Natural killer cell (primary cell): ENCODE results near the gene NSD1. TPM values are rescaled to one million over a fixed set of nuclear protein-coding genes. Genes with fewer than 3 reads are reported as not detected.
A peak's percentile ranks its signal among the peaks of the same experiment; 100 is the strongest.

Source experiments
- ATAC-seq, 3 donors: fragments of 150-1000 bp in 2 of 3; fragments of 200-7000 bp in 1 of 3; cut with Tn5 transposase; 1 replicate in 1 of 3; 2 replicates in 2 of 3; pipeline ENCODE4 v1.10.0; 2021; ENCODE audit warnings: mild to moderate bottlenecking in 2 of 3, moderate library complexity in 2 of 3
- DNase-seq, 2 donors: peaks; one replicate each; pipeline versions ENCODE4 v3.0.0 to v3.0.0-alpha.2; 2013 to 2021; ENCODE audit warnings: mixed read lengths in 1 of 2
- H3K27ac ChIP-seq: one replicate; pipeline ENCODE4 v1.5.1; 2013; ENCODE audit warnings: mild to moderate bottlenecking, low read length
- H3K27me3 ChIP-seq: one replicate; pipeline ENCODE4 v1.6.1; 2013; ENCODE audit warnings: low read length; ENCODE audit not compliant: control insufficient read depth, insufficient read depth
- H3K36me3 ChIP-seq: one replicate; pipeline ENCODE4 v1.6.1; 2013; ENCODE audit warnings: low read length; ENCODE audit not compliant: control insufficient read depth, insufficient read depth
- H3K4me1 ChIP-seq: one replicate; pipeline ENCODE4 v1.6.1; 2013; ENCODE audit warnings: low read length; ENCODE audit not compliant: control insufficient read depth, insufficient read depth
- H3K4me3 ChIP-seq: one replicate; pipeline ENCODE4 v1.5.1; 2013; ENCODE audit warnings: low read length
- H3K9me3 ChIP-seq: one replicate; pipeline ENCODE4 v1.6.1; 2013; ENCODE audit warnings: low read length; ENCODE audit not compliant: control insufficient read depth, insufficient read depth
- H3K27ac Mint-ChIP-seq, 2 donors: one replicate each; pipeline ENCODE4 v1.8.0; 2022; ENCODE audit warnings: mild to moderate bottlenecking in 2 of 2, mixed read lengths in 2 of 2, moderate library complexity in 1 of 2
- H3K27me3 Mint-ChIP-seq, 2 donors: one replicate each; pipeline ENCODE4 v1.8.0; 2022; ENCODE audit warnings: low read depth in 2 of 2, mixed read lengths in 2 of 2
- H3K36me3 Mint-ChIP-seq: one replicate; pipeline ENCODE4 v1.8.0; 2022; ENCODE audit warnings: mixed read lengths
- H3K4me1 Mint-ChIP-seq, 2 donors: one replicate each; pipeline ENCODE4 v1.8.0; 2022; ENCODE audit warnings: mixed read lengths in 2 of 2
- H3K4me3 Mint-ChIP-seq: one replicate; pipeline ENCODE4 v1.8.0; 2022; ENCODE audit warnings: mild to moderate bottlenecking, moderate library complexity, mixed read lengths
- H3K9me3 Mint-ChIP-seq, 2 donors: one replicate each; pipeline ENCODE4 v1.8.0; 2022; ENCODE audit warnings: mixed read lengths in 2 of 2
- CTCF ChIP-seq: fragments of 200-600 bp; IDR thresholded peaks from one replicate; pipeline ENCODE4 v1.8.0; 2022; ENCODE audit warnings: antibody characterized with exemption
- WGBS: methylation state at CpG from one replicate; pipeline ENCODE4 v1.1.7; 2013; ENCODE audit warnings: missing lambda C conversion rate; ENCODE audit not compliant: insufficient coverage; 5-methylcytosine and 5-hydroxymethylcytosine counted together
- intact Hi-C: fragments of 100-400 bp; cut with micrococcal nuclease; formaldehyde crosslinking; loops from one replicate; pipeline ENCODE4 v1.14.2; 2022
- total RNA-seq, 4 donors: library from RNA; stranded (reverse); fragments of 120-200 nt in 1 of 4; gene quantifications; one replicate each; pipeline versions ENCODE4 v1.2.3 to v1.2.4, GENCODE V29; 2013 to 2022

Gene NSD1
- total RNA-seq, 3 donors from 2014 or later (not counting 1 experiment from before 2014, with no cell fraction given), result 117 to 147 (median 143) TPM

DNA sequence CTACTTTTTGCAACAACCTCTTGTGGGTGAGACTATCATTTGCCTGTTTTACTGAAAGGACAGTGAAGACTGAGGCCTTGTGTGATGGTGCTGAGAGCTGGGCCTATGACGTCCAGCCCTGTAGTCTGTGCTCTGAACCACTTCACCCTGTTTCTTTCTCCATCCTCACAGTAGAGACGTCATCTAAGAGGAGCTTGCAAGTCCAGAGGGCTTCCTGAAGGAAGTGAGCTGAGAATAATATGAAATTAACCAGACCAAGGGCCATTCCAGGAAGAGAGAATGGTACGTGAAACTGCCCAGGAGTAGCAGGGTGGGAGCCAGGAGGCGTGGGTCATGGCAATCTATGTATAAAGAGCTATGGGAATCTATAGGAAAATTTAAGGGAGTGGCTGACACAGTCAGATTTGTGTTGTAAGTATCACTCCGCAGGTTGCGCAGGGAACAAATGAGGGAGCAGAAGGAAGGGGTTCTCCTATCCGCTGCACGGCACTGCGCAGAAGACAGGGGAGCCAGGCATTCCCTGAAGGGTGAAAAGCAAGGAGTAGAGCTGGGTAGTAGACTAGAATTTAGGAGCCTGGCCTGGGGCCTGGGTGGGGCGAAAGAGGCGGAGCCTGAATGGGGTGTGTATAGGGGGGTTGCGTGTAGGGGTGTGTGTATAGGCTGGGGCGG is 47.5 kb upstream of the NSD1 start:
- 77% methylated on average over 13 of the region's 13 CpGs for WGBS
- intact Hi-C loops, result no loop called here

GRCh38 chr5:177086654-177087397 is 46.7 kb upstream of the NSD1 start, which contains the start of gene FGFR4:
Gene FGFR4 (plus strand): TSS chr5:177086915. CDS start chr5:177089603, 2,688 bp downstream.
- WGBS, result 2% methylated on average over 56 of the region's 68 CpGs
- ATAC-seq (peak; percentile 84 to 86 (median 86)), DNase-seq (peak; percentile 69 to 82)
- no peaks in the 10 kb centered on the region for H3K9me3 Mint-ChIP-seq
- H3K36me3 ChIP-seq, result no peaks in the 10 kb centered on the region
- H3K27ac Mint-ChIP-seq, result peak within 1 kb of the TSS; percentile 39 to 67
- intact Hi-C loops, result no loop called here
- TF ChIP-seq CTCF, result peak; percentile 79
- peaks cover 5% of the 10 kb centered on the region for H3K27me3 ChIP-seq
- peaks cover 8 to 13% of the 10 kb centered on the region in 2 donors for H3K27me3 Mint-ChIP-seq
- H3K36me3 Mint-ChIP-seq, result no peaks in the 10 kb centered on the region
- no peaks in the 10 kb centered on the region for H3K9me3 ChIP-seq
- H3K4me3 Mint-ChIP-seq, result peak within 1 kb of the TSS; percentile 76
- no peak within 1 kb of the TSS for H3K27ac ChIP-seq
- peaks cover 13 to 15% of the 10 kb centered on the region in 2 donors for H3K4me1 Mint-ChIP-seq
- H3K4me1 ChIP-seq, result peaks cover 9% of the 10 kb centered on the region
- peak within 1 kb of the TSS; percentile 17 for H3K4me3 ChIP-seq

More for the DNA sequence above, 47.5 kb upstream of the NSD1 start:
- H3K9me3 ChIP-seq, result no peaks in the 10 kb centered on the region
- H3K4me1 Mint-ChIP-seq, result peaks cover 13 to 15% of the 10 kb centered on the region in 2 donors
- H3K27me3 Mint-ChIP-seq, result peaks cover 8 to 13% of the 10 kb centered on the region in 2 donors
- peak overlapping the region; percentile 39 to 67 for H3K27ac Mint-ChIP-seq
- ATAC-seq, result no peak
- TF ChIP-seq CTCF, result no peak
- no peaks in the 10 kb centered on the region for H3K9me3 Mint-ChIP-seq
- peak in 1 of 2 donors; percentile 33 for DNase-seq
- H3K27ac ChIP-seq, result no peak overlapping the region
- no peaks in the 10 kb centered on the region for H3K36me3 ChIP-seq
- peaks cover 5% of the 10 kb centered on the region for H3K27me3 ChIP-seq
- no peak overlapping the region for H3K4me3 ChIP-seq
- H3K36me3 Mint-ChIP-seq, result no peaks in the 10 kb centered on the region
- peak overlapping the region; percentile 76 for H3K4me3 Mint-ChIP-seq
- peaks cover 9% of the 10 kb centered on the region for H3K4me1 ChIP-seq

DNA sequence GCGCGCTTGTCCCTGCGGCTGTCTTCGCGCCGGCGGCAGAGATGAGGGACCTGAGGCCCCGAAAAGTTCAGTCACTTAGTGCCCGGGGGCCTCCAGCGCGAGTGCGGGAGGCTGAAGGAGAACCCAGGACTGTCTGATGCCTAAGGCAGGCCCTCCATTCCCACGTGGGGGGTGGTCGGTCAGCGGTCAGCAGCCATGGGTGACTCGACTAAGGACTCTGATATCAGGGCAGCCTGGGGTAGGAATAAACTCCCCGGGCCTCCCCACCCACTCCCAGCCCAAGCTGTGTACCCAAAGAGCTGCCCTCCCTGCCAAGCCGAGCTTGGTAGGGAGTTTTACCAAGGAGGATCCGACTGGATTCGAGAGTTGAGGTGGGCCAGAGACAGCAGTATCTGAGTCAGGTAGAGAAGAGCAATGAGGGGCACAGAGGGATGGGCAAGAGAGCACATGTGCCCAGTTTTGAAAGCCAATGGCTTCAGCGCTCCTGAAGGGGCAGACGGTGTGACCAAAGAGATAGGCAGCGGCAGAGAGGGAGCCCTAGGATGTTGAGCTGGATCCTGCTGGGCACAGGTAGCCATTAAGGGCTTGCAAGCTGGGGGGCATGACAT is 46.1 kb upstream of the NSD1 start:
- WGBS, result 30% methylated on average over 21 of the region's 23 CpGs

More for the DNA sequence above, 46.1 kb upstream of the NSD1 start:
- Histone ChIP-seq H3K4me1 (peaks cover 9% of the 10 kb centered on the region), H3K9me3 (no peaks in the 10 kb centered on the region), H3K36me3 (no peaks in the 10 kb centered on the region), H3K27me3 (peaks cover 5% of the 10 kb centered on the region), H3K27ac (no peak overlapping the region), H3K4me3 (peak overlapping the region; percentile 17)
- no peaks in the 10 kb centered on the region for H3K9me3 Mint-ChIP-seq
- DNase-seq (no peak), ATAC-seq (no peak)
- intact Hi-C loops, result no loop called here
- H3K36me3 Mint-ChIP-seq, result no peaks in the 10 kb centered on the region
- no peak for TF ChIP-seq CTCF
- peaks cover 8 to 13% of the 10 kb centered on the region in 2 donors for H3K27me3 Mint-ChIP-seq
- H3K27ac Mint-ChIP-seq, result no peak overlapping the region
- peaks cover 13 to 15% of the 10 kb centered on the region in 2 donors for H3K4me1 Mint-ChIP-seq
- H3K4me3 Mint-ChIP-seq, result no peak overlapping the region
